ENCODE measurements around the gene CAMK2D. TPM values are rescaled to one million over a fixed set of nuclear protein-coding genes. Genes with fewer than 3 reads are reported as not detected.

The CAMK2D gene
- total RNA-seq, 2 donors from 2014 or later = 132 to 187 TPM

DNA sequence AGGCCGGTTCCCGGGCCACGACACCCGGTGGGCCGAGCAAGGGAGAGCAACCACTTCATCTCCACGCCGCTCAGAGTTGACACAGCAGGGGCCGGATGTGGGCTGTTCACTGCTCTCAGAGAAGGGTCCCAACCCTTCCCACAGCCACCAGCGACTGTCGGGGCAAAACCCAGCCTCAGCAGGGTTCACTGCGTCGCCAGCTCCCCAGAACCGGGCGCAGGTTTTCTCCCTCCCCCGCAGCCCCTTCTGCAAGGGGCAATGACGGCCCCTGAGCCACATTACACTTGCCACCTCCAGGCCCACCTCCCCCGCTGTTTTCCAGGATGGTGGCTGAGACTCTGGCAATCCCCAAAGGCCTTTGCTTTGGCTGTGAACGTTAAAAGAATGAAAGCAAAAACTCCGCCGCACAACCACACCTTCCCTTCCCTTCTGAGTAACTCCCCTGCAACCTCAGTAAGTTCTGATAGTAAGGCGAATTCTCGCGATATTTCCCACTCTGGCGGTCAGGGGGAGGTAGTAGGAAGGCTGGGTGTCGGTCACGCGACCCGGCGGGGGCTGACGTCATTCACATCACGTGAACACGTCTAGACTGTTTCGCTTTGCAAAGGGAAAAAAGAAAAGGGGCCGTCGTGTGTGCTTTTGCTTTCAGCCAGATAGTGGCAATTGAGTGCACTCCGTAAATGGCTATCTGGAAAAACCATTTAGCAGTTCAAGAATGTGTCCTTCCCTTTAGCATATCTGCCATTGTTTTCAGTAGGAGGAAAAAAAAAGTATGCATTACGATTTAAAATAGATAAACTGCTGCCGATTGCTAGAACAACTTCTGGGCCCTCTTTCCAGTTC is 869 bp upstream of the CAMK2D start:
- TF ChIP-seq CTCF (IDR thresholded peaks at IDR 0.05) = no peak
- Histone ChIP-seq H3K4me1 (peaks cover 0 to 23% of the 10 kb centered on the region in 2 donors), H3K36me3 (no peaks in the 10 kb centered on the region), H3K27me3 (no peaks in the 10 kb centered on the region), H3K9me3 (no peaks in the 10 kb centered on the region), H3K4me3 (peak overlapping the region; percentile 88 to 89), H3K27ac (peak overlapping the region; percentile 99)
- peak; percentile 100 for DNase-seq (ENCODE audit: low spot score)

DNA sequence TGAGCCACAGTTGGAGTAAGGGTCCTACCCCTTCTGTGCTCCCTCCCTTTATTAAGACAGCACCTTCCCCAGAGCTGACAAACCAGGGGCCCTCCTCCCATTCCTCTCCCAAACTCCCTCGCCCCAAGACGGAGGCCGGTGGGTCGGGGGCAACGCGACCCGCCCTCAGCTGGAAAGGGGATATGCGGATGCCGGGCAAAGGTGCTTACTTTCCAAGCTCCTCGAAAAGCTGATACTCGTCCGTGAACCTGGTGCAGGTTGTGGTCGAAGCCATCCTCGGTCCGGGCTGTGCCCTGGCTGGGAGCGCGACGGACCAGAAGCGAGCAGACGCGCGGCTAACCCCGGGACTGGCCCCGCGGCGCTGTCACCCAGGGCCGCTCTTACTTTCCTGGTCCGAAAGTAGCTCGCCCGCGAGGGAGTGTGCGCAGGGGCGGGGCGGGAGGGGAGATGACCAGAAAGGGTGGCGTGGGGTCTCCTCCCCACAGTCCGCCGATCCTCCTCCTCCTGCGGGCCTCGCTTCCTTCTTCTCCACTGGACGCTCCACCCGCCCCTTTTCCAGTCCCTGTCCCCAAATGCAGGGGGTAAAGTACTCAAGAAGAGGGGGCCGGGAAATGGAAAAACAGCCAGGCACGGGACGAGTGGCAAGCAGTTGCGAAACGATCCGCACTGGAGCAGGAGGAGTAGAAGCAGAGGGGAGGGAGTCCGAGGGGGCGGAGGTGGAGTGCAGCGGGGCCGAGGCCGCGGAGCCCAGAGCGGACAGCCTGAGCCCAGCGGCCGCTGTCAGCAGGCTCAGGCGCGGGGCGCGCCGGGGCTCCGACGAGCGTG is 531 bp downstream of the CAMK2D start:
- Histone ChIP-seq H3K27ac (peak overlapping the region; percentile 99), H3K4me3 (peak overlapping the region; percentile 88 to 89), H3K9me3 (no peaks in the 10 kb centered on the region), H3K4me1 (peaks cover 0 to 36% of the 10 kb centered on the region in 2 donors), H3K27me3 (no peaks in the 10 kb centered on the region), H3K36me3 (no peaks in the 10 kb centered on the region)
- DNase-seq (ENCODE audit: low spot score) = peak; percentile 87
- no peak for TF ChIP-seq CTCF (IDR thresholded peaks at IDR 0.05)

- Histone ChIP-seq H3K4me3 (peak overlapping the region; percentile 88 to 89), H3K27me3 (no peaks in the 10 kb centered on the region), H3K27ac (peak overlapping the region; percentile 99), H3K4me1 (peaks cover 0 to 44% of the 10 kb centered on the region in 2 donors), H3K9me3 (no peaks in the 10 kb centered on the region), H3K36me3 (no peaks in the 10 kb centered on the region)
- TF ChIP-seq CTCF (IDR thresholded peaks at IDR 0.05) = no peak
- DNase-seq (ENCODE audit: low spot score) = no peak
Measured at GRCh38 chr4:113760094-113760794, 1.3 kb downstream of the CAMK2D start.

GRCh38 chr4:113759696-113760093 is 1.8 kb downstream of the CAMK2D start:
- no peak for DNase-seq (ENCODE audit: low spot score)
- Histone ChIP-seq H3K9me3 (no peaks in the 10 kb centered on the region), H3K4me3 (peak overlapping the region; percentile 88 to 89), H3K27ac (peak overlapping the region; percentile 99), H3K4me1 (peaks cover 0 to 44% of the 10 kb centered on the region in 2 donors), H3K27me3 (no peaks in the 10 kb centered on the region), H3K36me3 (no peaks in the 10 kb centered on the region)
- no peak for TF ChIP-seq CTCF (IDR thresholded peaks at IDR 0.05)

- Histone ChIP-seq H3K4me1 (peaks cover 0 to 44% of the 10 kb centered on the region in 2 donors), H3K27me3 (no peaks in the 10 kb centered on the region), H3K9me3 (no peaks in the 10 kb centered on the region), H3K4me3 (peak overlapping the region; percentile 88 to 89), H3K27ac (peak overlapping the region in 1 of 2 donors; percentile 99), H3K36me3 (no peaks in the 10 kb centered on the region)
- no peak for DNase-seq (ENCODE audit: low spot score)
- TF ChIP-seq CTCF (IDR thresholded peaks at IDR 0.05) = no peak
Measured at GRCh38 chr4:113758372-113758771, 3.2 kb downstream of the CAMK2D start.
